DOHH2 (cell line): ENCODE results near the gene HIBCH.

Source experiments
- H3F3A ChIP-seq: fragments of 200-600 bp; sonication (generic), shearing (Covaris generic); 2 replicates; pipeline ENCODE4 v1.6.0; 2016; ENCODE audit warnings: antibody characterized with exemption, mild to moderate bottlenecking; ENCODE audit not compliant: control insufficient read depth, insufficient read depth
- H3K27ac ChIP-seq: fragments of 200-600 bp; sonication (generic); 2 replicates; pipeline ENCODE4 v1.5.1; 2014; ENCODE audit warnings: low read depth, mild to moderate bottlenecking, low read length, moderate library complexity
- H3K27me3 ChIP-seq: fragments of 200-600 bp; sonication (generic); 2 replicates; pipeline ENCODE4 v1.6.1; 2014; ENCODE audit warnings: mild to moderate bottlenecking, low read length, mixed read lengths; ENCODE audit not compliant: control insufficient read depth
- H3K36me3 ChIP-seq: fragments of 200-600 bp; sonication (generic); 2 replicates; pipeline ENCODE4 v1.6.1; 2014; ENCODE audit warnings: mild to moderate bottlenecking, low read length, moderate library complexity, mixed read lengths; ENCODE audit not compliant: control insufficient read depth
- H3K4me1 ChIP-seq: fragments of 200-600 bp; sonication (generic); 2 replicates; pipeline ENCODE4 v1.6.1; 2014; ENCODE audit warnings: mild to moderate bottlenecking, low read length, mixed read lengths; ENCODE audit not compliant: control insufficient read depth
- H3K4me2 ChIP-seq: fragments of 200-600 bp; sonication (generic); 2 replicates; pipeline ENCODE4 v1.6.0; 2014; ENCODE audit warnings: mild to moderate bottlenecking, low read length, moderate library complexity
- H3K4me3 ChIP-seq: fragments of 200-600 bp; sonication (generic); 2 replicates; pipeline ENCODE4 v1.5.1; 2014; ENCODE audit warnings: mild to moderate bottlenecking, low read length, mixed read lengths
- H3K79me2 ChIP-seq: fragments of 200-600 bp; sonication (generic); 2 replicates; pipeline ENCODE4 v1.6.1; 2014; ENCODE audit warnings: mild to moderate bottlenecking, low read length, mixed read lengths; ENCODE audit not compliant: control insufficient read depth
- H3K9me2 ChIP-seq: fragments of 200-600 bp; sonication (generic); replicated peaks from 2 replicates; pipeline ENCODE4 v1.6.1; 2014; ENCODE audit warnings: mild to moderate bottlenecking, low read length, mixed read lengths; ENCODE audit not compliant: control insufficient read depth
- H3K9me3 ChIP-seq: fragments of 200-600 bp; sonication (generic); 2 replicates; pipeline ENCODE4 v1.6.1; 2014; ENCODE audit warnings: antibody characterized with exemption, low read length, mixed read lengths; ENCODE audit not compliant: control insufficient read depth, insufficient read depth
- H4K20me1 ChIP-seq: fragments of 200-600 bp; sonication (generic); 2 replicates; pipeline ENCODE4 v1.6.0; 2014; ENCODE audit warnings: low read depth, mild to moderate bottlenecking, antibody characterized with exemption, low read length, moderate library complexity; ENCODE audit not compliant: control insufficient read depth, insufficient read depth
- CTCF ChIP-seq: fragments of 200-600 bp; sonication (generic); IDR thresholded peaks from one replicate; pipeline ENCODE4 v1.5.1; 2014; ENCODE audit warnings: antibody characterized with exemption, mild to moderate bottlenecking, low read depth, low read length; ENCODE audit not compliant: poor library complexity, severe bottlenecking
- EZH2phosphoT487 ChIP-seq: fragments of 200-600 bp; sonication (generic); IDR thresholded peaks from 2 replicates; pipeline ENCODE4 v1.6.1; 2017; ENCODE audit warnings: borderline replicate concordance, mild to moderate bottlenecking, antibody characterized with exemption, low read length, moderate library complexity, mixed read lengths

HIBCH gene

GRCh38 chr2:190199109-190199508 is 120.5 kb downstream of the HIBCH start:
- Histone ChIP-seq H3F3A (peaks cover under 1% of the 10 kb centered on the region), H3K4me2 (no peak overlapping the region), H3K36me3 (peaks cover 51% of the 10 kb centered on the region), H3K4me1 (peaks cover 21% of the 10 kb centered on the region), H3K9me2 (no peaks in the 10 kb centered on the region), H3K27me3 (no peaks in the 10 kb centered on the region), H3K4me3 (no peak overlapping the region), H3K27ac (no peak overlapping the region), H4K20me1 (no peaks in the 10 kb centered on the region), H3K79me2 (peaks cover 31% of the 10 kb centered on the region), H3K9me3 (no peaks in the 10 kb centered on the region)
- no peak for TF ChIP-seq CTCF
- TF ChIP-seq EZH2phosphoT487 = no peak

GRCh38 chr2:190197143-190197720 is 122.4 kb downstream of the HIBCH start:
- Histone ChIP-seq H3K4me2 (no peak overlapping the region), H3K4me3 (no peak overlapping the region), H3K9me2 (no peaks in the 10 kb centered on the region), H3K27me3 (no peaks in the 10 kb centered on the region), H3F3A (peaks cover 15% of the 10 kb centered on the region), H3K27ac (no peak overlapping the region), H4K20me1 (no peaks in the 10 kb centered on the region), H3K9me3 (no peaks in the 10 kb centered on the region), H3K4me1 (peaks cover 39% of the 10 kb centered on the region), H3K36me3 (peaks cover 40% of the 10 kb centered on the region), H3K79me2 (peaks cover 46% of the 10 kb centered on the region)
- TF ChIP-seq EZH2phosphoT487 (no peak), CTCF (no peak)

- TF ChIP-seq EZH2phosphoT487 (no peak), CTCF (no peak)
- Histone ChIP-seq H3F3A (peaks cover 20% of the 10 kb centered on the region), H3K4me1 (peaks cover 91% of the 10 kb centered on the region), H4K20me1 (no peaks in the 10 kb centered on the region), H3K9me2 (no peaks in the 10 kb centered on the region), H3K9me3 (no peaks in the 10 kb centered on the region), H3K36me3 (peaks cover 27% of the 10 kb centered on the region), H3K4me3 (peak overlapping the region; percentile 63), H3K79me2 (peaks cover 85% of the 10 kb centered on the region), H3K27me3 (no peaks in the 10 kb centered on the region), H3K4me2 (peak overlapping the region; percentile 84), H3K27ac (peak overlapping the region; percentile 90)
Observed at GRCh38 chr2:190190507-190191162, 129.0 kb downstream of the HIBCH start.
